Osteoblast (primary cell): ENCODE measurements around the gene P3H1. TPM values are rescaled to one million over a fixed set of nuclear protein-coding genes. Genes with fewer than 3 reads are reported as not detected.

ENCODE experiments used
- DNase-seq: peaks from one replicate; pipeline ENCODE4 v3.0.0; 2011; ENCODE audit warnings: low spot score, mixed read lengths; ENCODE audit not compliant: insufficient read length; ENCODE audit errors: missing footprints
- H2AFZ ChIP-seq: 2 replicates; pipeline ENCODE4 v1.6.0; 2011; ENCODE audit warnings: mild to moderate bottlenecking, low read length
- H3K27ac ChIP-seq: 2 replicates; pipeline ENCODE4 v1.5.1; 2011; ENCODE audit warnings: mild to moderate bottlenecking, low read depth, low read length, moderate library complexity
- H3K27me3 ChIP-seq: 2 replicates; pipeline ENCODE4 v1.6.0; 2012; ENCODE audit warnings: mild to moderate bottlenecking, control low read depth, inconsistent platforms, low read length, moderate library complexity; ENCODE audit not compliant: insufficient read depth
- H3K36me3 ChIP-seq: 2 replicates; pipeline ENCODE4 v1.5.1; 2011; ENCODE audit warnings: mild to moderate bottlenecking, low read length, control low read depth, moderate library complexity; ENCODE audit not compliant: insufficient read depth
- H3K4me1 ChIP-seq: 2 replicates; pipeline ENCODE4 v1.5.1; 2011; ENCODE audit warnings: mild to moderate bottlenecking, low read length, control low read depth, moderate library complexity; ENCODE audit not compliant: insufficient read depth
- H3K4me2 ChIP-seq: 2 replicates; pipeline ENCODE4 v1.6.0; 2011; ENCODE audit warnings: mild to moderate bottlenecking, low read length; ENCODE audit not compliant: insufficient read depth
- H3K4me3 ChIP-seq: fragments of 200-600 bp; sonication (generic); 3 replicates; pipeline ENCODE4 v1.5.1; 2012; ENCODE audit warnings: mild to moderate bottlenecking, low read length, inconsistent platforms; ENCODE audit not compliant: insufficient read depth
- H3K79me2 ChIP-seq: 2 replicates; pipeline ENCODE4 v1.6.0; 2012; ENCODE audit warnings: mild to moderate bottlenecking, low read length, control low read depth, inconsistent platforms; ENCODE audit not compliant: insufficient read depth
- H3K9me3 ChIP-seq: 2 replicates; pipeline ENCODE4 v1.5.1; 2011; ENCODE audit warnings: low read depth, low read length, control low read depth
- H4K20me1 ChIP-seq: 2 replicates; pipeline ENCODE4 v1.6.0; 2012; ENCODE audit warnings: mild to moderate bottlenecking, low read length, control low read depth; ENCODE audit not compliant: insufficient read depth
- total RNA-seq: library from RNA; depleted of rRNA; stranded (reverse); fragments of >200 nt; gene quantifications from 2 replicates; pipeline ENCODE4 v1.2.3, GENCODE V29; 2012
- TF ChIP-seq, protein P1 (sequence below): IDR thresholded peaks from 2 replicates; pipeline ENCODE4 v1.5.1; 2011; ENCODE audit warnings: mild to moderate bottlenecking, low read depth, low read length, moderate library complexity; ENCODE audit errors: extremely low read depth

The P3H1 gene
- total RNA-seq, 1 donor = 213 TPM

DNA sequence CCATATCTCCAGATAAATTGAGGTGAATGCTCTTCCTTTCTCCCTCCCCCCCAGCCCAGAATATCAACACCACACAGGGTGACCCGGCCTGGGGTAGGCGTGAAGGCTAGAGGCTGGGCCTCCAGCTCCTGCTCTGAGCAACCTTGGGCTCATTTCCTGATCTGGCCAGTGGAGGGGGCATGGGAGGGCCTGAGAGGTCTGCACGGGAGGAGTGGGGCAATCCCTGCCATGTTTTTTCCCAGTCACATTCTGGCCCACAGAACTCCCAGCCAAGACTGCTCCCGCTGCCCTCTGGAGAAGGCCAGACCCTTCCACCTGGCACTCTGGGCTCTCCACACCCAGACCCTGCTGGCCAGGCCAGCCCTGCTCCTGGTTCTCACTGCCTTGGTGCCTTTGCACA is 30.7 kb downstream of the P3H1 start:
- Histone ChIP-seq H3K36me3 (no peaks in the 10 kb centered on the region), H3K4me3 (no peak overlapping the region), H3K4me1 (no peaks in the 10 kb centered on the region), H3K27ac (no peak overlapping the region), H2AFZ (no peak overlapping the region), H3K4me2 (no peak overlapping the region), H3K27me3 (no peaks in the 10 kb centered on the region), H4K20me1 (no peaks in the 10 kb centered on the region), H3K9me3 (no peaks in the 10 kb centered on the region), H3K79me2 (no peaks in the 10 kb centered on the region)
- TF ChIP-seq, protein P1, sequence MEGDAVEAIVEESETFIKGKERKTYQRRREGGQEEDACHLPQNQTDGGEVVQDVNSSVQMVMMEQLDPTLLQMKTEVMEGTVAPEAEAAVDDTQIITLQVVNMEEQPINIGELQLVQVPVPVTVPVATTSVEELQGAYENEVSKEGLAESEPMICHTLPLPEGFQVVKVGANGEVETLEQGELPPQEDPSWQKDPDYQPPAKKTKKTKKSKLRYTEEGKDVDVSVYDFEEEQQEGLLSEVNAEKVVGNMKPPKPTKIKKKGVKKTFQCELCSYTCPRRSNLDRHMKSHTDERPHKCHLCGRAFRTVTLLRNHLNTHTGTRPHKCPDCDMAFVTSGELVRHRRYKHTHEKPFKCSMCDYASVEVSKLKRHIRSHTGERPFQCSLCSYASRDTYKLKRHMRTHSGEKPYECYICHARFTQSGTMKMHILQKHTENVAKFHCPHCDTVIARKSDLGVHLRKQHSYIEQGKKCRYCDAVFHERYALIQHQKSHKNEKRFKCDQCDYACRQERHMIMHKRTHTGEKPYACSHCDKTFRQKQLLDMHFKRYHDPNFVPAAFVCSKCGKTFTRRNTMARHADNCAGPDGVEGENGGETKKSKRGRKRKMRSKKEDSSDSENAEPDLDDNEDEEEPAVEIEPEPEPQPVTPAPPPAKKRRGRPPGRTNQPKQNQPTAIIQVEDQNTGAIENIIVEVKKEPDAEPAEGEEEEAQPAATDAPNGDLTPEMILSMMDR = peak; percentile 44
- peak; percentile 93 for DNase-seq

DNA sequence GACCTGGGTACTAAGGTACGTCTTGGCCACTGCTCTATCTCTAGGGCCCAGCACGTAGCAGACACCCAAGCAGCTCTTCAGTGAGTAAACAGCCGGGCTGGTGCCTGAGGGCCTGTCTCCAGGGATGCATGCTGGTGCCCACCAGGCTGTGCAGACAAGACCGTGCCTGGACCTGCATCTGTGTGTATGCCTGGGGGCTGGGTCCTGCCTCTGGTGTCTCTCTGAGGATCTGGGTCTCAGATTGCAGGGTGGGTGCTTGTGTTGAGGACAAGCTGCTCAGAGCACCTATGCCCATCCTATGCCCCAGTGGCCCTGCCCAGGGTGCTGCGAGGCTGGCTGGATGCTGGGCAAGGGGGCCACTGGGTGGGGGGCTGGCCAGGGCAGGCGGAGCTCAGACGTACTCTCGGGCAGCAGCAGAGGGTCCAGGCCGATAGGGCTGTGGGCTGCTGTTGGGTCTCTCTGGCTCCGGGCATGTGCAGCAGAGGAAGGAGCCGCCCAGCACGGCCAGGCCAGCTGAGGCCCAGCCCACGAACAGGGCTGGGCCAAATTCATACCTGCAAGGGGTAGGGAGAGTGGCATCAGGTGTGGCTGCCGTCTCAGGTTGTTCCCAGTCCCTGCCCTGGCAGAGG is 31.2 kb downstream of the P3H1 start:
- Histone ChIP-seq H3K9me3 (no peaks in the 10 kb centered on the region), H3K36me3 (no peaks in the 10 kb centered on the region), H3K27me3 (no peaks in the 10 kb centered on the region), H3K4me2 (no peak overlapping the region), H4K20me1 (no peaks in the 10 kb centered on the region), H3K27ac (no peak overlapping the region), H3K4me1 (no peaks in the 10 kb centered on the region), H2AFZ (no peak overlapping the region), H3K79me2 (no peaks in the 10 kb centered on the region), H3K4me3 (no peak overlapping the region)
- TF ChIP-seq, protein P1 = no peak
- DNase-seq = peak; percentile 29

DNA sequence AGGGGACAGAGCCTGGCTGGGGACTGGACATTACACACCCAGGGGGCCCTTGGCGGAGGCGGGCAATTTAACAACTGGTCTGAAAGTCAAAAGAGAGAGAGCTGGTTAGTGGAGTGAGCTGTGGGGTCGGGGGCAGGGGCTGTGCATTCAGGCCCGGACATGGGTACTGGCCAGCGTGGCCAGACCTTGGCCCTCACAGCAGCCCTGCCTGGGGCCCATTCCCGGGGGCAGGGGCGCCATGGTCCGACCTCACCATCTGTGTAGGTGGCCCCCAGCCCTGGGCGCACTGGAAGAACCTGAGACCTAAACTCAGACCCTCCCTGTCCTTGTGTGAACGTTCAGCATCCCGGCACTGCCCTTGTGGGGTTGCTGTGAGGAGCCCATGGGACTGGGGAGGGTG is 31.8 kb downstream of the P3H1 start:
- H3K4me2 ChIP-seq = no peak overlapping the region
- H3K4me3 ChIP-seq = no peak overlapping the region
- H2AFZ ChIP-seq = no peak overlapping the region
- no peaks in the 10 kb centered on the region for H4K20me1 ChIP-seq
- no peaks in the 10 kb centered on the region for H3K36me3 ChIP-seq
- H3K79me2 ChIP-seq = no peaks in the 10 kb centered on the region
- no peak overlapping the region for H3K27ac ChIP-seq
- no peaks in the 10 kb centered on the region for H3K4me1 ChIP-seq
- DNase-seq = peak; percentile 27
- TF ChIP-seq, protein P1 = no peak
- no peaks in the 10 kb centered on the region for H3K27me3 ChIP-seq
- H3K9me3 ChIP-seq = no peaks in the 10 kb centered on the region

DNA sequence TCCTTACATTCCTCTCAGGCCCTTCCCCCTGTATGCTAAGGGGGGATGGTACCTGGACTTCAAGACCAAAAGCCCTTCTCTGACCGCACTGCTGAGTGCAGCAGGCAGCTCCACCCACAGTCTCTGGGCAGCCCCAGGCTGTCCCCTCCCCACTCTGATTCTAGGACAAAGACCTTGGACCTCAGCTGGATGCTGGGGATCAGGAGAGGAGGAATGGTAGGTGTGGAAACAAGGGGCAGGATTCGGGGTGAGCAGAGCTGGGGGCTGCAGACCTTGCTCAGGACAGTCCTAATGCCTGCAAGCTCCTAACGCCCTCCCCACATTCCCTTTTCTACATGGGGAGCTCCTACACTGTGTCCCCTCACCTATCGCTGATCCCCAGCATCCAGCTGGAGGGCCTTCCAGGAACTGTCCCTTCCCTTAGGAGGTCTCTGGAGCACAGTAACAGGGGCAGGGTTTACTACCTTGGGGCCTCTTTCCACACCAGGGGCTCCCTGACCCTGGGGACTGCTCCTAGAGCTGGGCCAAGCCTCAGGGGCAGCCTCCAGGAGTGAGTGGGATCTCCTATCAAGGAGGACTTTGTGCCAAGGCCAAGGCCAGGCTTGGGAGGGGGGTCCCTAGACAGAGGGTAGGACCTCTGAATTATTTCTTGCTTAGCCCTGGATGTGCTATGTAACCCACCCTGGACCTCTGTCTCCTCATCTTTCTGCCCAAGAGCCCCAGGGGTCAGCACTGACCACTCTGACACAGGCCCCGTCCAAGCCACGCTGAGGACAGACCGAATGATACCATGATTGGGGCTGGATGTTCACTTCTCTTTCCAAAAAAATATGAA is 32.4 kb downstream of the P3H1 start:
- DNase-seq = peak; percentile 59
- Histone ChIP-seq H4K20me1 (no peaks in the 10 kb centered on the region), H3K79me2 (no peaks in the 10 kb centered on the region), H3K36me3 (no peaks in the 10 kb centered on the region), H3K9me3 (no peaks in the 10 kb centered on the region), H3K27me3 (no peaks in the 10 kb centered on the region), H3K4me2 (no peak overlapping the region), H3K4me3 (no peak overlapping the region), H3K4me1 (no peaks in the 10 kb centered on the region), H2AFZ (no peak overlapping the region), H3K27ac (no peak overlapping the region)
- TF ChIP-seq, protein P1 = no peak
